Urothelium cell line (cell line): ENCODE results near the gene KIF3A.

Source experiments
- DNase-seq: peaks from one replicate; pipeline ENCODE4 v3.0.0; 2011; ENCODE audit warnings: low spot score, mixed read lengths
- FAIRE-seq: peaks from 2 replicates; lab custom pipeline; 2011; peaks lifted over from hg19 to GRCh38; lab: Jason Lieb, UNC

KIF3A gene

DNA sequence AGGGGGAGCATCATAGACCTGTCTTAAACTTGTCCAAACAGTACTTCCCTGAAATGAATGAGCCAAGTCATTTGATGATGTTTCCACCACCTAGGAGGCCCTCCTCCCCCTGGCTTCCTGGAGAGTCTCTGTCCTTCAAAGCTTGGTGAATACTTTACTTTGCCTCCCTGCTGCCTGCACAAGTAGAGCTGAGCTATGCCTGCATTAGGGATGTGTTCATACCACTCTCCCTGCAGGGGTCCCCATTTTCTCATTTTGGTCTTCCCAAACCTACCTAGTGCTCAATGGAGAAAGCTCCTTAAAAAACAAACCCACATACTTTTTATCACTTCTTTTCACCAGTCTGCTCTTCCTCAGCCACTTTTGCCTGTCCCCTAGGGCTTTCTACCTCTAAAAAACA is 17.6 kb upstream of the KIF3A start:
- FAIRE-seq (no peak), DNase-seq (no peak)

- FAIRE-seq = no peak
- DNase-seq = no peak
Observed at GRCh38 chr5:132754111-132754510, 16.8 kb upstream of the KIF3A start.

DNA sequence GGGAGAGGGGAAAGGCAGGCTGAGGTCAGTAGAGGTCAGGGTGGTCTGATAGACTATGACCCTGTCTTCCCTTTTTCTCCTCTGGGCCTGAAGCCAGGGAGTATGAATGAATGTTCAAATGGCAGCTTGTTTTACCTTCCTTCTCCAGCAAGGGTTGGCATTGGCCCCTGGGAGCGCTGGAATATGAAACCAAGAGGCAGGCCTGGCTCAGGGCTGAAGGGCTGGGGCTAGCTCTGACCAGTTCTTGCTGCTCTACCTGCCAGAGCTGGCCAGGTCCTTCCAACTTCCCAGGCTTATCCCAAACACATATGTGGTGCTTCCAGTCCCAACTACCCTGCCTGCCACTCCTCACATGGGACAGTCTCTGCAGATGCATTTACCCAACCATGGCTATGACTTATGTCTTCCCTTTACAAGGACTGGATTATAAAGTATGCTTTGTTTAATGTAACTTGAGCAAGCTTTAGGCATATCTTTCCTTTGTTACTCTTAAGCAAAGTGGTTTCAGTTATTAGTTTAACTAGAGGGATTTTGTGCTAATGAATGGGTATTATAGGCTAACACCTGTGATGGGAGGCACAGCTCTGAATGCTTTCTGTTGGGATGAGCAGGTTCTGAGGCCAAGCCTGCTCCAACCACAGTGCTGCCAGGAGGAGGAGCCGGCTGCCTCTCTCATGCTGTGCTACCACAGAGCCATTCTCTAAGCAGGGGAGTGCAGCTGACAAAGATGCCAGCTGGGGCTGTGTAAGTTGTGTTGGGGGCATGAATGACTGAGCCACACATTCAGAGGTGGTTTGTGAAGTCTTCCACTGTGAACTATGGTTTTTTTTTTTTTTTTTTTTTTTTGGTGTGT is 16.0 kb upstream of the KIF3A start:
- no peak for DNase-seq
- FAIRE-seq = no peak

- FAIRE-seq (no peak), DNase-seq (no peak)
Observed at GRCh38 chr5:132752581-132753125, 15.3 kb upstream of the KIF3A start.

GRCh38 chr5:132751971-132752580 is 14.7 kb upstream of the KIF3A start:
- DNase-seq = no peak

DNA sequence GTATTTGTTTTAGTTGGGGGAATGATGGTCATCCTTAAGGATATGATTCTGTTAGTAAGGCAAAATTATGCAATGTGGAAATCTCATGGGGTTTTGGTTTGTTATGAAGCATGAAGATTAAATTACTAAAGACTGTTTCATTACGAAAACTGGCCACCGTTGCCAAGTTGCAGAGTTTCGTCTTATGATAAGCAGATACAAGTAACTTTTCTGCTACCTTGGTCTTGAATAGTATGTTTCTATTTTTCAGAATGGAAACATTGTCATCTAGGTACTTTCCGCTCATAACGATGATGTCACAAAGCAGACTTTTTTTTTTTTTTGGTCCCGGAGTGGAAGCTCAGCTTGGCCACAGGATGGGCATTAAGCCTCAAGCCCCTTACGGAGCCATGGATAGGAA is 14.1 kb upstream of the KIF3A start:
- no peak for FAIRE-seq
- no peak for DNase-seq

More at GRCh38 chr5:132751971-132752580, 14.7 kb upstream of the KIF3A start:
- no peak for FAIRE-seq

- peak; percentile 3 for DNase-seq
- no peak for FAIRE-seq
Observed at GRCh38 chr5:132750471-132751230, 13.3 kb upstream of the KIF3A start.

GRCh38 chr5:132749506-132749905 is 12.2 kb upstream of the KIF3A start:
- DNase-seq (peak; percentile 3), FAIRE-seq (no peak)

- FAIRE-seq (no peak), DNase-seq (peak; percentile 6)
Observed at GRCh38 chr5:132748522-132749000, 11.2 kb upstream of the KIF3A start.

- DNase-seq = peak; percentile 2
Observed at GRCh38 chr5:132747616-132748440, 10.5 kb upstream of the KIF3A start.

GRCh38 chr5:132746954-132747615 is 9.7 kb upstream of the KIF3A start, which contains the start of gene CCNI2:
Gene CCNI2, plus strand, starts transcription at chr5:132747426. Its CDS starts 70 bp downstream, at chr5:132747496.
- DNase-seq (peak; percentile 20), FAIRE-seq (peak; percentile 5)

More at GRCh38 chr5:132747616-132748440, 10.5 kb upstream of the KIF3A start:
- FAIRE-seq = no peak

DNA sequence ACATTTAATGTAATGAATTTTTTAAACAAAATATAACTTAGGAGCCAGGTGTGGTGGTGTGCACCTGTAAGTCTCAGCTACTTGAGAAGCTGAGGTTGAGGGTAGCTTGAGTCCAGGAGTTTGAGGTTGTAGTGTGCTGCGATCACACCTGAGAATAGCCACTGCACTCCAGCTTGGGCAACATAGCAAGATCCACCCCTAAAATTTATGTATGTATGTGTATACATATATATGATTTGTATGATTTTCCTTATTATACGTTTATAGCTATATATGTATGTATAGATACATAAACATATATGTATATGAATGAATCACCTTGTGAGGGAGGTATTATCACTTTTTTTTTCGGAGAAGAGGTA is 9.2 kb upstream of the KIF3A start:
- no peak for DNase-seq
- FAIRE-seq = no peak

GRCh38 chr5:132744659-132745058 is 7.3 kb upstream of the KIF3A start:
- FAIRE-seq = no peak
- no peak for DNase-seq

GRCh38 chr5:132742626-132743025 is 5.3 kb upstream of the KIF3A start:
- no peak for DNase-seq
- no peak for FAIRE-seq

- DNase-seq (no peak), FAIRE-seq (no peak)
Observed at GRCh38 chr5:132742158-132742557, 4.8 kb upstream of the KIF3A start.

- FAIRE-seq = no peak
- DNase-seq = no peak
Observed at GRCh38 chr5:132739232-132739631, 1.9 kb upstream of the KIF3A start.

- no peak for FAIRE-seq
- no peak for DNase-seq
Observed at GRCh38 chr5:132737982-132738681, 786 bp upstream of the KIF3A start.

- no peak for DNase-seq
- FAIRE-seq = no peak
Observed at GRCh38 chr5:132734687-132735086, 2.7 kb downstream of the KIF3A start.
